Retinal pigment epithelial cell (primary cell): ENCODE measurements around the gene ARHGAP12.

Source experiments
- DNase-seq: peaks from one replicate; pipeline ENCODE4 v3.0.0-alpha.2; 2010; ENCODE audit warnings: low read depth
- H3K4me3 ChIP-seq: 2 replicates; pipeline ENCODE4 v1.5.1; 2011; ENCODE audit warnings: mild to moderate bottlenecking, low read length, control low read depth, moderate library complexity
- TF ChIP-seq, protein P1 (sequence below): conservative IDR thresholded peaks from 2 replicates; pipeline ENCODE4 v1.5.1; 2011; ENCODE audit warnings: low read depth, low read length, control low read depth, inconsistent platforms

The ARHGAP12 gene

DNA sequence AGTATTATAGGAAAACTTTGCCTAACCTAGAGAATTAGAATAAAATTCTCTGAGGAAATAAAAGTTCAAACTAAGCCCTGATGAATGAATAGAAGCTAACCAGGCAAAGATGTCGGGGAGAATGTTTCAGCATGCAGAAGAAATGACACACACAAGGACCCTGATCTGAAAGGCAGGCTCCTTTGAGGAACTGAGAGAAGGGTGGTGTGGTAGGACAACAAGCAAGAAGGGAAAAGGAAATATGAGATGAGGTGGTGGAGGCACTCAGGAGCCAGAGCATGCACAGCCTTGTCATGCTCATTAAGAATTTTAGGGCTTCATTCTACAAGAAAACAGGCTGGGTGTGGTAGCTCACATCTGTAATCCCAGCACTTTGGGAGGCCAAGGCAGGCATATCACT lies 90.6 kb downstream of the ARHGAP12 start:
- H3K4me3 ChIP-seq: no peak overlapping the region
- TF ChIP-seq, protein P1, sequence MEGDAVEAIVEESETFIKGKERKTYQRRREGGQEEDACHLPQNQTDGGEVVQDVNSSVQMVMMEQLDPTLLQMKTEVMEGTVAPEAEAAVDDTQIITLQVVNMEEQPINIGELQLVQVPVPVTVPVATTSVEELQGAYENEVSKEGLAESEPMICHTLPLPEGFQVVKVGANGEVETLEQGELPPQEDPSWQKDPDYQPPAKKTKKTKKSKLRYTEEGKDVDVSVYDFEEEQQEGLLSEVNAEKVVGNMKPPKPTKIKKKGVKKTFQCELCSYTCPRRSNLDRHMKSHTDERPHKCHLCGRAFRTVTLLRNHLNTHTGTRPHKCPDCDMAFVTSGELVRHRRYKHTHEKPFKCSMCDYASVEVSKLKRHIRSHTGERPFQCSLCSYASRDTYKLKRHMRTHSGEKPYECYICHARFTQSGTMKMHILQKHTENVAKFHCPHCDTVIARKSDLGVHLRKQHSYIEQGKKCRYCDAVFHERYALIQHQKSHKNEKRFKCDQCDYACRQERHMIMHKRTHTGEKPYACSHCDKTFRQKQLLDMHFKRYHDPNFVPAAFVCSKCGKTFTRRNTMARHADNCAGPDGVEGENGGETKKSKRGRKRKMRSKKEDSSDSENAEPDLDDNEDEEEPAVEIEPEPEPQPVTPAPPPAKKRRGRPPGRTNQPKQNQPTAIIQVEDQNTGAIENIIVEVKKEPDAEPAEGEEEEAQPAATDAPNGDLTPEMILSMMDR: no peak
- no peak for DNase-seq

DNA sequence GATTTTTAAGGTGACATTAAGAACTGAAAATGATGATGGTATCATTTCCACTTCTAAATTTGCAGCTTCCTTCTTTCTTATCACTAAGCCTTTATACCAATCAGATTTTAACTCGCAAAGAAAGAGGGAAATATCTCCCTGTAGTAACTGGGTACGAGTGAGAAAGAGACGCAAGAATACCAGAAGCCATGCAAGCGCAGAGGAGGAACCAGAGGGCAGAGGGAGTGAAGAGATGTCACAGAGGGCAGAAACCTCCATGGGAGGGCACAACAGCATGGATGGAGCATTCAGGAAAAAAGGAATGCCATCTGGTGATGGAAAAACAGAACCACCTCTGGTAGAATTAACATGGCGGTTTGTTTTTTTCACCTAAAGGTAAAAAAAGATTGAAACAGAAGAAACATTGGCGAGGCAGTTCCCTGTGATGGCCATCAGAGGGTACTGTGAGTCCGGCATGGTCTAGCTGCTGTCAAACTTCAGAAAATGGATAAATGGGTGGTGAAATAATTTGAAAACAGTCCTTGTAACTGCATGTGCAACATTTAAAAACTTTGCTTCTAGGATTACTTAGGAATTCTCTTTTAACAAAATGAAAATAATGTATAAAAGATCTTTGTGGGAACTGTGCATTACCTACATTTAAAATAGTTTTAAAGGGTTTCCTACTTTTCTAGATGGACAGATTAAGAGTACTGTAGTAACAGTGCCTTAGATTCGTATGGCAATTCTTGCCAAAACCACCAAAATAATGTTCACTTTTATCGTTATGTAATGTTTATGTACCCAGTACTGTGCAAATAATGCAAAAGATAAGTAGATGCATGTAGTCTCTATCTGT lies 91.8 kb downstream of the ARHGAP12 start:
- DNase-seq: peak; percentile 15
- no peak overlapping the region for H3K4me3 ChIP-seq
- TF ChIP-seq, protein P1: peak; percentile 84

DNA sequence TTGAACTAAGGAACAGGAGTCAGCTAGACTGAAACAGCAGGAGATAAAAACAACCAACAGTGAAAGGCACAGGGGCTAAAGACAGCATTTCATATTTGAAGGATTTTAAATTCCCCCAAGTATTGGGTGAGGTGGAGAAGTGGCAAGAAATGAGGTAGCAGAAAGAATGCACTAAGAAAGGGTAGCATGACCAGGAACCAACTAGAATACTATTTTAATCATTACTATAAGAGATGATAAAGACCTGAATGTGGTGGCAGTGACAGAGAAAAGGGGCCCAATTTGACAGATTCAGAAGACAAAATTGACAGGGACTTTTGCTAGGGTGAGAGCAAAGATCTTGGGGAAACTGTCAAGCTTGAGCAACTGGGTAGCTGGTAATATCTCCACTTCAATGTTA lies 94.9 kb downstream of the ARHGAP12 start:
- DNase-seq: no peak
- no peak overlapping the region for H3K4me3 ChIP-seq
- TF ChIP-seq, protein P1: no peak

DNA sequence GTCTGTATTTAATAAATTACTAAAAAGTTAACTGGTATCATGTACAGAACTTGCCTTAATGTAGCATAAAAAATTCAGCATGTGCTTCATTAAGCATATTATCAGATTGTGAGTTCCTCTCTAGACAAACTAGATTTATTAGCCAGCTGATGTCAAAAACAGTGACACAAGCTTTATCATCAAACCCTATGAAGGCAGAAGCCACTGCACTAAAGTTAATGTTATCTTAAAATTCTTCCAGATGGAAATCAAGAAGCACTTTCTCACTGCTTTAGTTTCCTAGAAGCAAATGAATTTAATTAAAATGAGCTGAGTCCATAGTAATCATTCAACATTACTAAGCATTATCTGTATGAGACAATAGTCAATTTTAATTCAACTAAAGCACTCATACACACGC lies 96.4 kb downstream of the ARHGAP12 start:
- no peak for DNase-seq
- no peak overlapping the region for H3K4me3 ChIP-seq
- TF ChIP-seq, protein P1: no peak

DNA sequence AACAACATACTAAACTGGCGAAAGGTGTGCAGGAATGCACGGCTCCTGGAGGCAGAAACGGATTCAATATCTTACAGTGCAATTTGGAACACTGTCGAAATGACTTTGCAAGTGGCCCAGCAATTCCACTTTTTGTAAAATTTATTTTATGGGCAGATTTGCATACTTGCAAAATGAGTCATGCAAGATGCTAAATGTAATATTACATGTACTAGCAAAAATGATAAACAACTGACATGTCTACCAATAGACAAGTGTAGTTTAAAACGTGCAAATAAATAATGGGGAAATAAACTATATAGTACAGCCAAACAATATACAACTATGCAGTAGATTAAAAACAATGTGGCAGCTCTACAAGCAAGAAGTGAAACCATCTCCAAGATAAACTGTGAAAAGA lies 97.7 kb downstream of the ARHGAP12 start:
- no peak for DNase-seq
- no peak overlapping the region for H3K4me3 ChIP-seq
- TF ChIP-seq, protein P1: no peak

DNA sequence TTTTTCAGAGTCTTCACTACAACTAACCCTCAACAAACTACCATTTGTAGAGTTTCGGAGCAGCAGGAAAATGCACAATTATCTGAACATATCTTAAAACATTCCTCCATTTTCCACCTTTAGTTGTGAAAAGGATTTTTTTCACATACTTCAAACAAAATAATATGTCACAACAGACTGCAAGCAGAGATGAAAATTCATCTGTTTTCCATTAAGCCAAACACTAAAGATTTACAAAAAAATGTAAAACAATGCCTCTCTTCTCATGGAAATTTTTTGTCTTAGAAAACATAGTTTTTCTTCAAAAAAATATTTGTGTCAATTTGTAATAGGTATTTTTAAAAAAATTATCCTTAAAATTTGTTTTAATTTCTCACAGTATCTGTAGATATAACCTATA lies 98.9 kb downstream of the ARHGAP12 start:
- no peak overlapping the region for H3K4me3 ChIP-seq
- TF ChIP-seq, protein P1: no peak
- no peak for DNase-seq

DNA sequence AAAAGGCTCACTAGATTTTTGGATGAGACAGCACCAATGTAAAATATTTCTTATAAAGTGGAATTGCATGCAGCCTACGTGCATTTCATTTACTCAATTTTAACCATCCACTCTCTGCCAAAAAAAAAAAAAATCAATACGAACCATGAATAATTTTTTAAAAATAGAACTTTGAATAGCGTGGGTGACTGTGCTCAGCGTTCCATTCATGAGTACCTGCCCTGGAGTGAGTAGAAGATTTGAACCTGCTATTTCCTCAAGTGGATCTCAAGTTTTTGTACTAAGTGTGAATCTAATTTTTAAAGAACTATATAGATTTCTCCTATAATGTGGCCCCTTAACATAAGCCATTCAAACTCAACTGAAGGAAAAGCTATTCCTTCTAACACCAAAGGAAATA lies 105.3 kb downstream of the ARHGAP12 start:
- no peak overlapping the region for H3K4me3 ChIP-seq
- DNase-seq: no peak
- TF ChIP-seq, protein P1: no peak
